Right renal cortex interstitium (tissue), 3 donors: Measurements from ENCODE around the gene CTPS2. TPM values are rescaled to one million over a fixed set of nuclear protein-coding genes. Genes with fewer than 3 reads are reported as not detected.
"Not testable (repeated sequence)": the region's sequence is repeated elsewhere in the genome, so short reads cannot be mapped to it uniquely, and the experiment has no call there.

Experiments
- DNase-seq, 3 donors: peaks; one replicate each; pipeline ENCODE4 v3.0.0-alpha.2; 2013; ENCODE audit warnings: low read depth in 3 of 3, low spot score in 2 of 3
- polyA plus RNA-seq, 3 donors: library from polyadenylated mRNA; unstranded; fragments of 120-200 nt; gene quantifications; one replicate each; pipeline ENCODE4 v1.2.1, GENCODE V29; 2013; ENCODE audit not compliant: insufficient read length in 3 of 3

CTPS2 gene
- polyA plus RNA-seq, 3 donors, result 35.6 to 40.9 (median 36.2) TPM

- not testable (repeated sequence) for DNase-seq
Observed at GRCh38 chrX:16715638-16716037, 3.2 kb upstream of the CTPS2 start.

- DNase-seq, result no peak
Observed at GRCh38 chrX:16714504-16714903, 2.0 kb upstream of the CTPS2 start.

- DNase-seq, result no peak
Observed at GRCh38 chrX:16711893-16712547, 449 bp downstream of the CTPS2 start.

GRCh38 chrX:16711219-16711811 lies 1.2 kb downstream of the CTPS2 start:
- no peak for DNase-seq

GRCh38 chrX:16708016-16708415 lies 4.5 kb downstream of the CTPS2 start:
- no peak for DNase-seq

- no peak for DNase-seq
Observed at GRCh38 chrX:16705370-16705769, 7.1 kb downstream of the CTPS2 start.

GRCh38 chrX:16702700-16703599 lies 9.5 kb downstream of the CTPS2 start:
- DNase-seq, result no peak

- no peak for DNase-seq
Observed at GRCh38 chrX:16700734-16701133, 11.7 kb downstream of the CTPS2 start.

- no peak for DNase-seq
Observed at GRCh38 chrX:16699389-16699788, 13.1 kb downstream of the CTPS2 start.

GRCh38 chrX:16696956-16697355 lies 15.5 kb downstream of the CTPS2 start:
- DNase-seq, result no peak

- DNase-seq, result peak in 1 of 3 donors; percentile 6
Observed at GRCh38 chrX:16695079-16695676, 17.3 kb downstream of the CTPS2 start.

GRCh38 chrX:16687514-16687913 lies 25.0 kb downstream of the CTPS2 start:
- DNase-seq, result no peak

- DNase-seq, result no peak
Observed at GRCh38 chrX:16683007-16683664, 29.3 kb downstream of the CTPS2 start.

- DNase-seq, result no peak
Observed at GRCh38 chrX:16678689-16679088, 33.8 kb downstream of the CTPS2 start.

GRCh38 chrX:16671005-16671404 lies 41.5 kb downstream of the CTPS2 start:
- DNase-seq, result peak in 2 of 3 donors; percentile 3 to 24

- no peak for DNase-seq
Observed at GRCh38 chrX:16666541-16666940, 45.9 kb downstream of the CTPS2 start.

- DNase-seq, result no peak
Observed at GRCh38 chrX:16665089-16665488, 47.4 kb downstream of the CTPS2 start.

- DNase-seq, result no peak
Observed at GRCh38 chrX:16664626-16665025, 47.8 kb downstream of the CTPS2 start.

GRCh38 chrX:16664074-16664473 lies 48.4 kb downstream of the CTPS2 start:
- DNase-seq, result no peak

GRCh38 chrX:16662402-16662801 lies 50.1 kb downstream of the CTPS2 start:
- DNase-seq, result no peak

- DNase-seq, result no peak
Observed at GRCh38 chrX:16661495-16661894, 51.0 kb downstream of the CTPS2 start.
